Activated naive CD4-positive, alpha-beta T cell (primary cell): ENCODE data around the gene KAT2B.
"Not testable (repeated sequence)": the region's sequence is repeated elsewhere in the genome, so short reads cannot be mapped to it uniquely, and the experiment has no call there.

Source experiments
- DNase-seq, 4 experiments: peaks; one replicate each; lab custom pipeline; 2025; lab: John Stamatoyannopoulos, UW

Gene KAT2B

DNA sequence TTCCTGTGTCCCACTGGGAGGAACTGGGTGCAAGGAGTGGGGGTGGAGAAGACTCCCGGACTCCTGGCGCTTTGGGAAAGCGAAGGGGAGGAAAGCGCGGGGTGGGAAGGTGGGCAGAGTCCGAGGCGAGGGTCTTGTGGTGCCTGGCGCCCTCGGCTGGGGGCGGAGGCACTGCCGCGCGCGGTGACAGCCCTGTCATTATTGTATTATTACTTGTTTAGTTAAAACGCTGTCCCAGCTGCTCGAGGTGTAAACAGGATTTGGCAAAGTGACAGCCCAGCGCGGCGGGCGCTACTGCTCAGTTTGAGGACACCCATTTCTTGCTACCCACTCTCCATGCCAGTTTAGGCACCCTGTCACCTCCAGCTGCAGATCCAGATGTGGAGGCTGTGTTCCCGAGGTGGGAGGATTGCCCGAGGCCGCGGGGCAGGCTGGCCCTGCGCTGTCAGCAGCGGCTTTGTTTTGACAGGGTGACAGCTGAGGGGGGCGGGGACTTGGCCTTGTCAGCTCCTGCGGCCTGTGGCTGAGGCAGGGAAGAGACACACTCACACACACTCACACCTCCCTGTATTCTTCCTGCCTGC lies 1.0 kb downstream of the KAT2B start:
- DNase-seq, result peak; percentile 16 to 64 (median 32)

DNA sequence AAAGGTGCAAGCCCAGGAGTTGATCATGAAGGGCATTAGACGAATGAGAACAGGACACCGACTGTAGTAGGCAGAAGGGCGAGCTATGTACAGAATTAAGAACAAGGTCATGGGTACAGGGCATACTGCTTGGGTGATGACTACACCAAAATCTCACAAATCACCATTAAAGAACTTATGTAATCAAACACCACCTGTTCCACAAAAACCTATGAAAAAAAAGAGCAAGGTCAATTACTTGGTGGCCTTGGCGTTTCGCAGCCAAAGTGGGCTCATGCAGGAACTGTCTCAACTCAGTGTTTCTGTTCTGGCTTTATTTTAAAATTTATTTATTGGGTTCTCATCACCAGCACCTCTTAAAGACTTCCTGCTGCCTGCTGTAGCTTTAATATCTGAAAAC lies 2.1 kb downstream of the KAT2B start:
- no peak for DNase-seq

- peak in 2 of 4 experiments; percentile 6 to 10 for DNase-seq
Observed at GRCh38 chr3:20043396-20043795, 3.1 kb downstream of the KAT2B start.

DNA sequence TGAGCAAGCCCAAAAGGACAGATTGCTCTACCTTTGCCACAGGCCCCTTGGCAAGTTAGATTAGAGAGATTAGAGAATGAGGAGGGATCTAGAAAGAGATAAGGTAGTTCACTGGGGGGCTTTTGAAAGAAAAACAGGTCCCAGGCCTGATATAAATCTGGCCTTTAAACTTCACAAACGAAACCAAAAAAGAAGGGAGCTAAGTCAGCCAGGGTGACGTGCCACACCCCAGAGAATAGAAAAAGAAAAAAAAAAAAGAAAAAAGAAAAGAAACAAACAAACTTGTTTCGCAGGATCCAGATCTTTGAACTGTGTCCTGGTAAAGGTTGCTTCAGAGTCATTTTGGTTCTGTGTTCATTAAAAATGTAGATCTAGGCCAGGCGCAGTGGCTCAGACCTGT lies 3.6 kb downstream of the KAT2B start:
- DNase-seq, result no peak

GRCh38 chr3:20045141-20045540 lies 4.9 kb downstream of the KAT2B start:
- DNase-seq, result not testable (repeated sequence)

GRCh38 chr3:20046556-20046955 lies 6.3 kb downstream of the KAT2B start:
- no peak for DNase-seq

DNA sequence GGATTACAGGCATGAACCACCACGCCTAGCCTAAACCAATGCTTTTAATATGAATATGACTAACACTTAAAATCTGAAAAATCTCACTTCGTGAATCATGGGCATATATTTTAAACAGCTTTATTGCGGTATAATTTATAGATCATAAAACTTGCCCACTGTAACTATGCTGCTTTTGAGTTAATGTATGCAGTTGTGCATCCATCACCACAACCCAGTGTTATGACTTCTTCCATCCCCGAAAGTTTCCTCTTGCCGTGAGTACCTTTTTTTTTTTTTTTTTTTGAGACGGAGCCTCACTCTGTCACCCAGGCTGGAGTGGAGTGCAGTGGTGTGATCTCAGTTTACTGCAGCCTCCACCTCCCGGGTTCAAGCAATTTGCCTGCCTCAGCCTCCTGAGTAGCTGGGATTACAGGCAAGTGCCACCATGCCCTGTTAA lies 7.1 kb downstream of the KAT2B start:
- DNase-seq, result no peak

- no peak for DNase-seq
Observed at GRCh38 chr3:20047976-20048883, 8.0 kb downstream of the KAT2B start.

DNA sequence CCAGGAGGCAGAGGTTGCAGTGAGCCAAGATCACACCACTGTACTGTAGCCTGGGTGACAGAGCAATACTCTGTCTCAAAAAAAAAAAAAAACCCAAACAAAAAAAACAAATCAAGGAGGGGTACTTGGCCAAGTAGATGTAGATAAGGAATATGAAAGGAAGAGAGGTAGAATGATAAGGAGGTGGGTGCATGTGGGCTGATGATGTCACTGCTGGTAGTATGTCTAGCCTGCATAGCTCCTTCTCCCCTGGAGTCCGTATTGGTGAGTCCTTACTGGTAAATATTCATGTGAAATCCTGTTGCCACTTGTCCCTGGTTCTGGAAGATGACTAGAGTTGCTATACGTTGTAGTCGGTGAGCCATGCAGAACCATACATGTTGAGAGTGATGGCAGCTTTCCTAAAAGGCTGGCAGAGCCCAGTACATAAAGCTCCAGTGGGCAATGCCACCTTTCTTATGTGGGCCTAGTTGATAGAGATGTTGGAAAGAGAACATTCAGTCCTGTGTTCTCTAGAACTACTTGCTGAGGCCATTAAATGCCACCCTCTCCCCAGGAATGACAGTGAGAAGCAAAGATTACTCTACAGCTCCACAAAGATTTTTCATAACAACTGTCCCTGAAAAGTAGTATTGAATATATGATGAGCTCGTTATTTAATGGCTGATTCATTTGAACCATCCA lies 11.0 kb downstream of the KAT2B start:
- no peak for DNase-seq

DNA sequence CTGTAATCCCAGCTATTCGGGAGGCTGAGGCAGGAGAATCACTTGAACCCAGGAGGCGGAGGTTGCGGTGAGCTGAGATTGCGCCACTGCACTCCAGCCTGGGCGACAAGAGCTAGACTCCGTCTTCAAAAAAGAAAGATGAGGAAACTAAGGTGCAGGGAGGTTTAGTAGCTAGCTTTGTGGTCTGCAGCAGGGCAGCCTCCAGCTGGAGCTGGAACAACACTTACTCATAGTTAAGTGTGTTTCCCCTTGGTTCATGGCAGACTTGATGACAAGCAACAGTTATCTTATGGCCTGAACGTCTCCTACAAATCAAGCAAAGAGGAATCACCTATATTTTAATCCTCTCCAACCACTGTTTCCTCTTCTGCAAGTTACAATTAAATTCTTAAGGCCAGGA lies 12.6 kb downstream of the KAT2B start:
- no peak for DNase-seq

DNA sequence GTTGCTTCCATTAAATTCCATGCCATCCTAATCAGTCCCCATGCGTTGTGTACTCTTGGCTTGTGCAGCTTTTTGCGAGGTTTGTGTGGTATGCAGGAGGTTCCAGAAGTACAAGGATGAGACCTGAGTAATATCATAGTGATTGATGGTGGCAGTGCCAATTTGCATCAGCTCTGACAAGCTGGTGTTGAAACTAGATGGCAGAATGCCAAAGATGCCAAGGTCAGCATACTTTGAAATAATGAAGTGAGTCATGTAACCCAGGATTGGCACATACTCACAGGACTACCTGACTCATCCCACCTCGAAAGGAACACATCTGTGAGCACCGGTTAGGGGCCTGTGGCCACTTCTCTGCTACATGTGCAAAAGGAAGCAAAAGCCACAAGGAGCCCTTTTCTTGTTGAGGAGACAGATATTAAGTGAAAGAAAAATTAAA lies 14.3 kb downstream of the KAT2B start:
- DNase-seq, result peak in 2 of 4 experiments; percentile 5 to 6

GRCh38 chr3:20055020-20055775 lies 15.0 kb downstream of the KAT2B start:
- DNase-seq, result no peak

GRCh38 chr3:20055842-20056241 lies 15.6 kb downstream of the KAT2B start:
- no peak for DNase-seq

DNA sequence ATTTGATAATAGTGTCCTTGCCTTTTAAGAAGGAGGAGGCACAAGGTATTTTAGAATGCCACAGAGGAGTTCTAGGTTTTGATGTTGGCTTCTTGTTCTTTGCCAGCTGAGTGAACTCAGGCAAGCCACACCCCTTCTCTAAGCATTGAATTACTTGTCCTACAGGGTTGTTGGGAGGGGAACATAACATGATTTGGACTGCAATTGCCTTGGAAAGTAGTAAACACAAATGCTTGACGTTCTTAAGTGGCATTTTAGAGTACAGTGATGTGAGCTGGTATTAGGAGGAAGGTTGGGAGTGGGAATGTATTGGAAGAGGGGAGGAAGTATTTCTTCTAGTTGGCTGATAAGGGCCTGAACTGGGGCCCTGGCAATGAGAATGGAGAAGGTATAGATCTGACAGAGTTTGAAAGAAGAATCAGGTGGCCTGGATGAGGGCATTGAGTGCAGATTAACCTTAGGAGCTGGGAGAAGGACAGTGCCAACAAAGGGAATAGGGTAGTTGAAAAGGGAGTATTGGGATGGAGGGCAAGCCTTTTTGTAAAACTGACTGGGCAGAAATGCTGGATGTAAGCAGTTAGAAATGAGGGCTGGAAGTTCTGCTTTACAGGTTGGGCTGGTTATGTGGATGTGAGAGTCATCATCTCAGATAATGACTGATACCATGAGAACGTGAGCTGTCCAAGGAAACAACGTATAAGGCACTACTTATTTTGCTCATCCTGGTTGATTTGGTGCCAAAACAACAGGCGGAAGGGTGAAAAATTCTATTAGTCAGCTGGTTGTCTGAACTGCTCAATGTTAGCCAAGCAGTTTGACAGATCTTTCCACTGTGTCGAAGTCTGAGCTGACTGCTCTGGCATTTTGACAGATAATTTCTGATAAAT lies 16.7 kb downstream of the KAT2B start:
- DNase-seq, result no peak

DNA sequence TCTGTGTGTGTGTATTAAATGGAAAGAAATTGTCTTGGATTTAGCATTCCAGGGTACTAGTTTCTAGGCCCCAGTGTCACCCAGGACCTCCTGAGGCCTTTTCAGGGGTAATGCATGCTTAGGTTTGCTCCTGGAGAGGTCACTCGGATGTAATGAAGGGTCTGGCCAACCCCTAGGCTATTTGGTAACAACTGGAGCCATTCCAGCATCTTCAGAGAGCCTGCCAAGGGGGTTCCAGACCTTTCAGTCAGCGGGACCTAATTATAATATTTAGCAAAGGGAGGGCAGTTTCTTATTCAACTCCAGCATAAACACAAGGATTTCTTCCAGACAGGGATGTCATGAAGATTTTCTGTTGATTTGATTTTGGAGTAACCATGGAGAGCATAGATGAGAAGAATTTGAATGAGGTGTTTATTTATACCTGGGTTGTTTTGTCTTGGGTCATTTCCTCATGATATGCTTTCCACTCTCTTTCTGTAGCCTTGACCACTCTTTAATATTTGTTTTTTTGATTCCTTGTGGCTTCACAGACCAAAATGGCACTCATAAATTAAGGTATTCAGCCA lies 17.4 kb downstream of the KAT2B start:
- DNase-seq, result no peak

DNA sequence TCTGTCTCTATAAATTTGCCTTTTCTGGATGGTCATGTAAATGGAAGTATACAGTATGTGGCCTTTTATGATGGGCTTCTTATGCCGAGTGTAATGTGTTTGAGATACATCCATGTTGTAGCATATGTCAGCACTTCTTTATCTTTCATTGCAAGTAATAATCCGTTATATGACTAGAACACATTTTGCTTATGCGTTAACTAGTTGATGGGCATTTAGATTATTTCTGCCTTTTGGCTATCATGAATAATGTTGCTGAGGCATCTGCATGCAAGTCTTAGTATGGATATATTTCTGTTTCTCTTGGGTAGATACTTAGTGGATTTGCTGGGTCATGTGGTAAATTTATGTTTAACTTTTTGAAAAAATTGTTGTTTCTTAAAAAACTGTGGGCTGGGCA lies 19.7 kb downstream of the KAT2B start:
- no peak for DNase-seq

DNA sequence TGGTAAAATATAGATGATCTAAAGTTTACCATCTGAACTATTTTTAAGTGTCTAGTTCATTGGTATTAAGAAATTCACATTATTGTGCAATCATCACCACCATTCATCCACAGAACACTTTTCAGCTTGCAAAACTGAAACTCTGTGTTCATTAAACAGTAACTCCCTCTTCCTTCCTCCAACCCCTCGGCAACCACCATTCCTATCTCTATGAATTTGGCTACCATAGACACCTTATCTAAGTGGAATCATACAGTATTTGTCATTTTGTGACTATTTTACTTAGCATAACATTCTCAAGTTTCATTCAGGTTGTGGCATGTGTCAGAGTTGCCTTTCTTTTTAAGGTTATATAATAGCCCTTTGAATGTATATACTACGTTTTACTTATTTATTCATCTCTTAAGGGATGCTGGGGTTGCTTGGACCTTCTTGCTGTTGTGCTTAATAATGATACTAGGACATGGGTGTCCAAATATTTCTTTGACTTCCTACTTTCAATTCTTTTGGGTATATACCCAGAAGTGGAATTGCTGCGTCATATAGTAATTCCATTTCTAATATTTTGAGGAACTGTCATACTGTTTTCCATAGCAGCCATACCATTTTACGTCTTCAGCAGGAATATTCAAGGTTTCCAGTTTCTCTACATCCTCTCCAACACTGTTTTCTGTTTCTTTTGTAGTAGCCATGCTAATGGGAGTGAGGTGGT lies 20.9 kb downstream of the KAT2B start:
- no peak for DNase-seq

DNA sequence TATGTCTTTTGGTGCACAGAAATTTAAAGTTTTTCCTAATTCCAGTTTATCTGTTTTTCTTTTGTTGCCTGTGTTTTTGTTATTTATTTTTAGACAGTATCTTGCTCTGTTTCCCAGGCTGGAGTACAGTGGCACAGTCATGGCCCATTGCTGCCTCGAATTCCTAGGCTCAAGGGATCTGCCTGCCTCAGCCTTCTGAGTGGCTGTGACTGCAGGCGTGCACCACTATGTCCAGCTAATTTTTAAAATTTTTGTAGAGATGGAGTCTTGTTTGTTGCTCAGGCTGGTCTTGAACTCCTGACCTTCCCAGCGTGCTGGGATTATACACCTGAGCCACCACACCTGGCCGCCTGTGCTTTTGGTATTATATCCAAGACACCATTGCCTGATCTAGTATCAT lies 22.8 kb downstream of the KAT2B start:
- DNase-seq, result no peak

DNA sequence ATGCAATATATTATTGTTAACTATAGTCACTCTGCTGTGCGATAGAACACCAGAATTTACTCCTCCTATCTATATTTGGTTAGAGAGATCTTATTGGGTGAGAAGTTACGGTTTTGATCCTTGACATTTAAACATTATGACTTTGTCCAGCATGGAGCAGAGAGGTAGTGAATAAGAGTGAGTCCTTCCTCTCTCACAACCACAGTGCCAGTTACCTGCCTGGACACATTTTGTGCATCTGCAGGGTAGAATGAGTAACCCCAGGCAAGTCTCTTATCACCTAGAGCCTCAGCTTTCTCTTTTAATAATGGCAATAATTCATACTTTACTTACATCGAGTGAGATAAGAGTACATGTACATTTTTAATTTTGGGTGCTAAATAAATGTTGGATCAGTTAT lies 24.1 kb downstream of the KAT2B start:
- DNase-seq, result no peak
